HFF-Myc (cell line): Measurements from ENCODE around the gene USP12.

Experiments
- DNase-seq: peaks from one replicate; pipeline ENCODE4 v3.0.0-alpha.2; 2011; ENCODE audit warnings: low read depth; ENCODE audit errors: extremely low read depth
- H3K4me3 ChIP-seq: replicated peaks from 2 replicates; pipeline ENCODE4 v1.5.1; 2011; ENCODE audit warnings: low read depth, mild to moderate bottlenecking, control low read depth, low read length
- CTCF ChIP-seq: IDR thresholded peaks from 2 replicates; pipeline ENCODE4 v1.5.1; 2012; ENCODE audit warnings: mild to moderate bottlenecking, low read depth, low read length, control low read depth; ENCODE audit errors: missing control alignments

Gene USP12

GRCh38 chr13:27091451-27091850 is 80.2 kb downstream of the USP12 start:
- H3K4me3 ChIP-seq, result no peak overlapping the region
- no peak for DNase-seq
- no peak for TF ChIP-seq CTCF

GRCh38 chr13:27088619-27089018 is 83.0 kb downstream of the USP12 start:
- no peak for TF ChIP-seq CTCF
- no peak overlapping the region for H3K4me3 ChIP-seq
- no peak for DNase-seq

GRCh38 chr13:27086599-27087265 is 84.9 kb downstream of the USP12 start:
- TF ChIP-seq CTCF, result no peak
- no peak overlapping the region for H3K4me3 ChIP-seq
- DNase-seq, result no peak

GRCh38 chr13:27083183-27083582 is 88.4 kb downstream of the USP12 start:
- no peak overlapping the region for H3K4me3 ChIP-seq
- no peak for TF ChIP-seq CTCF
- no peak for DNase-seq

GRCh38 chr13:27081893-27082679 is 89.5 kb downstream of the USP12 start:
- DNase-seq, result no peak
- no peak overlapping the region for H3K4me3 ChIP-seq
- no peak for TF ChIP-seq CTCF

GRCh38 chr13:27080018-27080948 is 91.3 kb downstream of the USP12 start:
- no peak overlapping the region for H3K4me3 ChIP-seq
- no peak for TF ChIP-seq CTCF
- DNase-seq, result no peak
